GM10248 (cell line): Measurements from ENCODE around the gene KRTDAP.
"Not testable (repeated sequence)": the region's sequence is repeated elsewhere in the genome, so short reads cannot be mapped to it uniquely, and the experiment has no call there.

Experiments
- CTCF ChIA-PET: fragments of 300-600 bp; sonication (Branson Sonifier 250); formaldehyde crosslinking; extraction: SDS; loops from one replicate; lab custom pipeline; 2021; ENCODE audit warnings: antibody characterized with exemption; lab: Yijun Ruan, JAX
- POLR2A ChIA-PET: fragments of 350-650 bp; sonication (Branson Sonifier 250); formaldehyde crosslinking; extraction: SDS; loops from one replicate; lab custom pipeline; 2020; ENCODE audit warnings: antibody characterized with exemption; lab: Yijun Ruan, JAX
- DNase-seq: peaks from one replicate; pipeline ENCODE4 v3.0.0; 2012; ENCODE audit errors: extremely low spot score
- TF ChIP-seq, protein P1 (sequence below): IDR thresholded peaks from 2 replicates; pipeline ENCODE4 v1.5.1; 2012; ENCODE audit warnings: mild to moderate bottlenecking, low read depth; ENCODE audit errors: extremely low read depth, missing control alignments, control extremely low read depth

The KRTDAP gene

GRCh38 chr19:35470128-35470527, 20.1 kb downstream of the KRTDAP start:
- ChIA-PET POLR2A (no interaction called here), CTCF (interaction anchor here (1.0 to 9.0 kb wide), 13 partner anchors 8 to 121 kb away, joined by 3 to 125 read pairs (median 9); partner anchors contain the start of gene FFAR3)
- TF ChIP-seq, protein P1, sequence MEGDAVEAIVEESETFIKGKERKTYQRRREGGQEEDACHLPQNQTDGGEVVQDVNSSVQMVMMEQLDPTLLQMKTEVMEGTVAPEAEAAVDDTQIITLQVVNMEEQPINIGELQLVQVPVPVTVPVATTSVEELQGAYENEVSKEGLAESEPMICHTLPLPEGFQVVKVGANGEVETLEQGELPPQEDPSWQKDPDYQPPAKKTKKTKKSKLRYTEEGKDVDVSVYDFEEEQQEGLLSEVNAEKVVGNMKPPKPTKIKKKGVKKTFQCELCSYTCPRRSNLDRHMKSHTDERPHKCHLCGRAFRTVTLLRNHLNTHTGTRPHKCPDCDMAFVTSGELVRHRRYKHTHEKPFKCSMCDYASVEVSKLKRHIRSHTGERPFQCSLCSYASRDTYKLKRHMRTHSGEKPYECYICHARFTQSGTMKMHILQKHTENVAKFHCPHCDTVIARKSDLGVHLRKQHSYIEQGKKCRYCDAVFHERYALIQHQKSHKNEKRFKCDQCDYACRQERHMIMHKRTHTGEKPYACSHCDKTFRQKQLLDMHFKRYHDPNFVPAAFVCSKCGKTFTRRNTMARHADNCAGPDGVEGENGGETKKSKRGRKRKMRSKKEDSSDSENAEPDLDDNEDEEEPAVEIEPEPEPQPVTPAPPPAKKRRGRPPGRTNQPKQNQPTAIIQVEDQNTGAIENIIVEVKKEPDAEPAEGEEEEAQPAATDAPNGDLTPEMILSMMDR: no peak
- no peak for DNase-seq

DNA sequence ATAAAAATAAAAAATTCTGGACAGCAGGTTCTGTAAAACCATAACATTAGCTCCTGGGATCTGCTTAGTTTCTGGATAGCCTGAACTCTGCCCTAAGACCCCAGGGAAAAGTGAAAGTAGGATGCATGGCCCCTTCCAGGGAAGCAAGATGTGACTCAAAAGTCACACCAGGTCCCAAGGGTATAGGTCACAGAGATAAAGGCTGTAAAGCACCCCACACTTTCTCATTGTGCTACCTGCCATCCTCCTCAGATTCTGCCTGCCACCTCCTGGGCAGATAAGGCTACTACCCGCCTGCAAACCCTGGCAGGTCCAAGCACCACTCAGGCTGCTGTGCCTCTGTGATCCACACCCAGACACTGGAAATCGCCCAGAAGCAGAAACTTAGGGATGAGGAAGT, 21.6 kb downstream of the KRTDAP start:
- ChIA-PET POLR2A (no interaction called here), CTCF (interaction anchor here (0.8 to 9.0 kb wide), 32 partner anchors 9 to 353 kb away, joined by 3 to 125 read pairs (median 5); partner anchors contain the start of genes FFAR2, FFAR3 and FXYD3)
- peak; percentile 84 for DNase-seq
- TF ChIP-seq, protein P1: peak; percentile 78

DNA sequence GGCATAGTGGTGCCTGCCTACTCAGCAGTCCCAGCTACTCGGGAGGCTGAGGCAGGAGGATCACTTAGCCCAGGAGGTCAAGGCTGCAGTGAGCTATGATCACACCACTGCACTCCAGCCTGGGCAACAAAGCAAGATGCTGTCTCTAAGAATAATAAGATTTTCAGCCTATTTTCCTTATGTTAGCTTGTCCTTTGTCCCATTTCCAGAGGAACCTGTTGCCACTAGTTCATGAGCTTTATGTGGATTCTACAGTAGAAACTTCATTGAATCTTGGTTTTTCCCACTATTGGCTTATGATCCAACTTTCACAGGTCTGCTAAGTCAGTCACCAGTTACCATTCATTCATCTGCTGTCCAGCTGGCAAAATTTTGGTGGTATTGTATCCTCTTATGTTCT, 24.0 kb downstream of the KRTDAP start:
- ChIA-PET POLR2A (no interaction called here), CTCF (interaction anchor here (0.9 to 9.0 kb wide), 5 partner anchors 12 to 111 kb away, joined by 3 to 125 read pairs (median 6); partner anchors contain the start of genes FFAR2 and FFAR3)
- DNase-seq: no peak
- TF ChIP-seq, protein P1: no peak

DNA sequence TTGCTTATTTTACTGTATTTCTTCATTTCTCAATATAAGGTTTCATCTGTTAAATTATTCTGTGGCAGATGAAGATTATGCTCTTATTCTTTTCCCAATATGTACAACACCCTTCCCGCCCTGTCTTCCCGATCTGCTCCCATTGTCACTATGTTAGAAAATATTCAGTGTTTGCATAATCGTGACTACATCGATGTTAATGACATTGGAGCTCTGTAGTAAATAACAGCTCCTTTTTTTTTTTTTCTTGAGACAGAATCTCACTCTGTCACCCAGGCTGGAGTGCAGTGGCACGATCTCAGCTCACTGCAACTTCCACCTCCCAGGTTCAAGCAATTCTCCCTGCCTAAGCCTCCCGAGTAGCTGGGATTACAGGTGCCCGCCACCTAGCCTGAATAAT, 27.3 kb downstream of the KRTDAP start:
- POLR2A ChIA-PET: interaction anchor here (0.6 to 1.4 kb wide), 3 partner anchors 11 to 85 kb away, joined by 3 to 6 read pairs (median 4); partner anchors contain the start of gene FFAR2
- CTCF ChIA-PET: interaction anchor here (0.6 to 6.9 kb wide), 10 partner anchors 10 to 194 kb away, joined by 3 to 36 read pairs (median 3); partner anchors contain the start of gene USF2
- not testable (repeated sequence) for DNase-seq

GRCh38 chr19:35462476-35462953, 27.7 kb downstream of the KRTDAP start:
- CTCF ChIA-PET: interaction anchor here (0.6 to 6.9 kb wide), 11 partner anchors 10 to 464 kb away, joined by 3 to 36 read pairs (median 3); partner anchors contain the start of gene USF2
- peak; percentile 74 for DNase-seq
- TF ChIP-seq, protein P1: peak; percentile 39
- POLR2A ChIA-PET: interaction anchor here (0.6 to 1.4 kb wide), 5 partner anchors 11 to 106 kb away, joined by 3 to 6 read pairs (median 3); partner anchors contain the start of gene FFAR2

- DNase-seq: not testable (repeated sequence)
- POLR2A ChIA-PET: interaction anchor here (0.6 to 1.4 kb wide), 2 partner anchors 10 to 23 kb away, joined by 3 to 4 read pairs; no protein-coding TSS in a partner anchor
- CTCF ChIA-PET: interaction anchor here (0.6 to 6.9 kb wide), 9 partner anchors 9 to 465 kb away, joined by 3 to 36 read pairs (median 4); partner anchors contain the start of gene USF2
These were observed 28.5 kb downstream of the KRTDAP start for GRCh38 chr19:35461788-35462187.

- no peak for DNase-seq
- POLR2A ChIA-PET: interaction anchor here (0.6 kb wide), 1 partner anchor 34 kb away, joined by 4 read pairs; no protein-coding TSS in a partner anchor
- CTCF ChIA-PET: interaction anchor here (1.6 to 6.9 kb wide), 6 partner anchors 8 to 110 kb away, joined by 3 to 36 read pairs (median 12); no protein-coding TSS in a partner anchor
- TF ChIP-seq, protein P1: no peak
These were observed 29.2 kb downstream of the KRTDAP start for GRCh38 chr19:35461060-35461459.
